Thyroid gland (tissue), 4 donors: ENCODE measurements around the gene SPR. TPM values are rescaled to one million over a fixed set of nuclear protein-coding genes. Genes with fewer than 3 reads are reported as not detected.

ENCODE experiments used
- DNase-seq, 2 donors: peaks; one replicate each; pipeline ENCODE4 v3.0.0-alpha.2; 2019
- H3K27ac ChIP-seq, 3 donors: fragments of 200-600 bp; sonication (generic); 1 replicate in 2 of 3; 2 replicates in 1 of 3; pipeline ENCODE4 v1.5.1; 2016 to 2019; ENCODE audit warnings: mild to moderate bottlenecking in 1 of 3, moderate library complexity in 1 of 3
- H3K27me3 ChIP-seq: fragments of 200-600 bp; sonication (generic); one replicate; pipeline ENCODE4 v1.5.1; 2019
- H3K36me3 ChIP-seq, 2 donors: fragments of 200-600 bp; sonication (generic); one replicate each; pipeline ENCODE4 v1.5.1; 2016 to 2019
- H3K4me1 ChIP-seq, 2 donors: fragments of 200-600 bp; sonication (generic); one replicate each; pipeline ENCODE4 v1.5.1; 2017 to 2019
- H3K4me3 ChIP-seq, 3 donors: fragments of 200-600 bp; sonication (generic); replicated peaks in 1 of 3; 1 replicate in 2 of 3; 2 replicates in 1 of 3; pipeline ENCODE4 v1.5.1; 2016; ENCODE audit warnings: mild to moderate bottlenecking in 1 of 3
- H3K9me3 ChIP-seq: fragments of 200-600 bp; sonication (generic); one replicate; pipeline ENCODE4 v1.5.1; 2017
- POLR2A ChIP-seq, 2 donors: fragments of 450-650 bp; IDR thresholded peaks; one replicate each; pipeline ENCODE4 v1.6.1; 2017; ENCODE audit warnings: antibody characterized with exemption in 2 of 2, mild to moderate bottlenecking in 2 of 2, moderate library complexity in 1 of 2
- WGBS, 2 donors: methylation state at CpG; one replicate each; pipeline ENCODE4 v1.1.5; 2017; 5-methylcytosine and 5-hydroxymethylcytosine counted together
- intact Hi-C: fragments of 100-400 bp; cut with DNase I; formaldehyde crosslinking; loops from one replicate; pipeline ENCODE4 v1.15.1; 2023
- total RNA-seq, 4 donors: library from RNA; depleted of rRNA; stranded (reverse); fragments of >200 nt; gene quantifications; one replicate each; pipeline ENCODE4 v1.2.3, GENCODE V29; 2016
- TF ChIP-seq, protein P1 (sequence below), 6 experiments: fragments of 200-600 bp in 3 of 6; fragments of 450-650 bp in 3 of 6; sonication (generic) in 3 of 6; IDR thresholded peaks; one replicate each; pipeline ENCODE4 v1.5.1; 2016 to 2019; ENCODE audit warnings: antibody characterized with exemption in 6 of 6, mild to moderate bottlenecking in 2 of 6, inconsistent platforms in 1 of 6, moderate library complexity in 1 of 6

Gene SPR
- total RNA-seq, 4 donors from 2014 or later: 29.4 to 83.0 (median 55.9) TPM

DNA sequence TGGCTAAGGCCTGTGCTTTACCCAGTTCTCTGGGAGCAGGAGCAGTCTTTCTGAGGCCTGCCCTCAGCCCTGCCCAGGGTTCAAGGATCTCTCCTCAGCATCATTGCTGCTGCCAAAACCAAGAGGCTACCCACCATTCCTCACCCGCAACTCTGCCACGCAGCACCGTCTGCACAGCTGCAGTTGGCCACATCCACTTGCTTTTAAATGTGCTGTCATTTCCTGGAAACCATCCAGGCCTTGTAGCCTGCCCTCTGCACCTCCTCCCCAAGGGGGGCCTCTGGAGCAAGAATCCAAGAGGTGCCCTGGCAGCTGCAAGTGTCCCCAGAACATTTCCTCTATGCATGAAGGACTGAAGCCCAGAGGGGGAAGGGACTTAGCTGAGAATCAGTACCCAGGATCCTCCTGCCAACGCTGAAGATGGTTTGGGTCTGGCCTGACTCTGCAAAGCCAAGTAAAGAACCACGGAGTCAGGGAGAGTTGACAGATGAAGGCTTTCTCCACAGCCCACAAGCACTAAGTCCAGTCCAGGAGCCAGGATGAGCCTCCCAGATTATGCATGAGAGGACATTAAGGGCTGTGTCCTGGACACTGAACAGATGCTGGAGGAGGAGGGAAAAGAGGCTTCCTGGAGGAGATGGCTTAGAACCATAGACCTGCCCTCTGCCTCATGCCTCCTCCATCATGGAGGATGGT is 45.0 kb downstream of the SPR start:
- TF ChIP-seq POLR2A (IDR thresholded peaks at IDR 0.05): no peak
- TF ChIP-seq, protein P1, sequence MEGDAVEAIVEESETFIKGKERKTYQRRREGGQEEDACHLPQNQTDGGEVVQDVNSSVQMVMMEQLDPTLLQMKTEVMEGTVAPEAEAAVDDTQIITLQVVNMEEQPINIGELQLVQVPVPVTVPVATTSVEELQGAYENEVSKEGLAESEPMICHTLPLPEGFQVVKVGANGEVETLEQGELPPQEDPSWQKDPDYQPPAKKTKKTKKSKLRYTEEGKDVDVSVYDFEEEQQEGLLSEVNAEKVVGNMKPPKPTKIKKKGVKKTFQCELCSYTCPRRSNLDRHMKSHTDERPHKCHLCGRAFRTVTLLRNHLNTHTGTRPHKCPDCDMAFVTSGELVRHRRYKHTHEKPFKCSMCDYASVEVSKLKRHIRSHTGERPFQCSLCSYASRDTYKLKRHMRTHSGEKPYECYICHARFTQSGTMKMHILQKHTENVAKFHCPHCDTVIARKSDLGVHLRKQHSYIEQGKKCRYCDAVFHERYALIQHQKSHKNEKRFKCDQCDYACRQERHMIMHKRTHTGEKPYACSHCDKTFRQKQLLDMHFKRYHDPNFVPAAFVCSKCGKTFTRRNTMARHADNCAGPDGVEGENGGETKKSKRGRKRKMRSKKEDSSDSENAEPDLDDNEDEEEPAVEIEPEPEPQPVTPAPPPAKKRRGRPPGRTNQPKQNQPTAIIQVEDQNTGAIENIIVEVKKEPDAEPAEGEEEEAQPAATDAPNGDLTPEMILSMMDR (IDR thresholded peaks at IDR 0.05): no peak
- no peak overlapping the region for H3K27ac ChIP-seq
- intact Hi-C loops: no loop called here
- DNase-seq: no peak
- H3K9me3 ChIP-seq: no peaks in the 10 kb centered on the region
- no peaks in the 10 kb centered on the region for H3K36me3 ChIP-seq
- H3K27me3 ChIP-seq: no peaks in the 10 kb centered on the region
- H3K4me1 ChIP-seq: no peaks in the 10 kb centered on the region
- H3K4me3 ChIP-seq: no peak overlapping the region
- WGBS, 2 donors: 36 to 47% methylated on average over 4 to 5 of the region's 5 CpGs

- intact Hi-C loops: no loop called here
- Histone ChIP-seq H3K4me3 (no peak overlapping the region), H3K27ac (no peak overlapping the region), H3K9me3 (no peaks in the 10 kb centered on the region), H3K36me3 (no peaks in the 10 kb centered on the region), H3K27me3 (no peaks in the 10 kb centered on the region), H3K4me1 (no peaks in the 10 kb centered on the region)
- no peak for TF ChIP-seq POLR2A (IDR thresholded peaks at IDR 0.05)
- TF ChIP-seq, protein P1 (IDR thresholded peaks at IDR 0.05): no peak
- no peak for DNase-seq
- 91 to 100% methylated on average over 3 to 4 of the region's 4 CpGs for WGBS, 2 donors
Measured at GRCh38 chr2:72932805-72933204, 45.6 kb downstream of the SPR start.

- H3K36me3 ChIP-seq: no peaks in the 10 kb centered on the region
- H3K27ac ChIP-seq: no peak overlapping the region
- H3K4me1 ChIP-seq: no peaks in the 10 kb centered on the region
- 78 to 91% methylated on average over 5 of the region's 5 CpGs for WGBS, 2 donors
- TF ChIP-seq POLR2A (IDR thresholded peaks at IDR 0.05): no peak
- TF ChIP-seq, protein P1 (IDR thresholded peaks at IDR 0.05): no peak
- H3K4me3 ChIP-seq: no peak overlapping the region
- DNase-seq: no peak
- intact Hi-C loops: no loop called here
- no peaks in the 10 kb centered on the region for H3K27me3 ChIP-seq
- H3K9me3 ChIP-seq: no peaks in the 10 kb centered on the region
Measured at GRCh38 chr2:72933207-72933606, 46.0 kb downstream of the SPR start.

GRCh38 chr2:72933646-72934151 is 46.5 kb downstream of the SPR start:
- Histone ChIP-seq H3K27ac (no peak overlapping the region), H3K9me3 (no peaks in the 10 kb centered on the region), H3K4me3 (no peak overlapping the region), H3K36me3 (no peaks in the 10 kb centered on the region), H3K4me1 (no peaks in the 10 kb centered on the region), H3K27me3 (no peaks in the 10 kb centered on the region)
- intact Hi-C loops: no loop called here
- no peak for DNase-seq
- TF ChIP-seq POLR2A (IDR thresholded peaks at IDR 0.05): no peak
- TF ChIP-seq, protein P1 (IDR thresholded peaks at IDR 0.05): no peak
- WGBS, 2 donors: 93 to 95% methylated on average over 10 to 11 of the region's 12 CpGs
